Left renal cortex interstitium (tissue), 4 donors: ENCODE measurements around the gene TRMT61A. TPM values are rescaled to one million over a fixed set of nuclear protein-coding genes. Genes with fewer than 3 reads are reported as not detected.

Source experiments
- DNase-seq, 4 donors: peaks; one replicate each; pipeline ENCODE4 v3.0.0-alpha.2; 2013; ENCODE audit warnings: low read depth in 4 of 4, low spot score in 2 of 4, missing footprints in 1 of 4
- polyA plus RNA-seq, 4 donors: library from polyadenylated mRNA; unstranded; fragments of 120-200 nt; gene quantifications; one replicate each; pipeline ENCODE4 v1.2.1, GENCODE V29; 2013; ENCODE audit not compliant: insufficient read length in 4 of 4

Gene TRMT61A
- polyA plus RNA-seq, result 1 to 10 TPM; 6.0 to 9.8 (median 8.8) TPM

DNA sequence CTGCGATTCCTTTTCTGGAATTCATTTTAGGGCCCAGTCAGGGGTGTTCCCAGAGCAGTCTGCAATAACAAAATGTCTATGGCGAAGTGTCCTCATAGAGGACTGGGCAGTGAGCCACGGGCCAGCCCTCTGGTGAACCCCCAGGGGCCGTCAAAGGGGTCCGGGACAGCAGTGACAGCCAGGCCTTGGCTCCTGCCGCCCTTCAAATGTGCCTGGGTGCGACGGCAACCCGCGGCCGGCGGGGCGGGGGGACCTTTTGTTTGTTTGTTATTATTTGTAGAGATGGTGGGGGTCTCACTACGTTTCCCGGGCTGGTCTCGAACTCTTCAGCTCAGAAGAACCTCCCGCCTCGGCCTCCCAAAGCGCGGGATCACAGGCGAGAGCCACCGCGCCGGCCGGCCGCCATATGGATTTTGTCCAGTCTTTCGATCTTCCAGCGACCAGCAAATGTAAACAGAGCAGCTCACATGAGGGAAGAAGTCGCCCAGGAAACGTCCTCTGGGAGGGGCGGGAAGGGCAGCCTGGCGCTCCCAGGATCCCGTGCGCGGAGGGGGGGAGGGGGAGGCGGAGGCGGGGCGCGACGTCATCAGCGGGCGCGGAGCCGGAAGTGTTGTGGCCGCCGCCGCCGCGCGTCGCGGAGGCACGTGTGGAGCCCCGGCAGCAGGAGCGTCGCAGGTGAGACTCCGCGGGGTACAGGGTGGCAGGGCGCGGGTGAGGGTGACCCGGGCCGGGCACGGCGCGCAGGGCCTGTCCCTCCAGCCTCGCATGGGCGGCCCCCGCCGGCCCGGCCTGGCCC, at the start of gene TRMT61A:
Gene TRMT61A (plus strand): TSS at position 610 of the 796 bp plus-strand sequence. CDS start 783 bp downstream, outside the sequence.
- peak in 2 of 4 donors; percentile 72 to 79 for DNase-seq

DNA sequence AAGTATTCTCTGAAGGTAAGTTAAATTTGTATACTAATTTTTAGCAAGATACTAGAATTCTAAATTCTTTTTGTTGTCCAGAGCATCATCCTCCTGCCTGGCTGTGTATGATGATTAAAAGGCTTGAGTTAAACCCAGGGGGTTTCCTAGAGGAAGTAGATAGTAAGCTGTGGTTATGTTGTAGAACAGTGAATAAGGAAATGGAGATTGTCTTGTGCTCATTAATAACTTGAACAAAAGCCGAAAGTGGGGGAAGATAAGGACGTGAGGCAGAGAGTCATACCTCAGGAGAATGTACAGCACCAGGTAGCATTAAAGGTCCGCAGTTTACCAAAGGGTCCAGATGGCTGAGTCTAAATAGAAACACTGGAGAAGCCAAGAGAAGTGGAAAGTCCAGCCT, 48.4 kb upstream of the TRMT61A start:
- no peak for DNase-seq

DNA sequence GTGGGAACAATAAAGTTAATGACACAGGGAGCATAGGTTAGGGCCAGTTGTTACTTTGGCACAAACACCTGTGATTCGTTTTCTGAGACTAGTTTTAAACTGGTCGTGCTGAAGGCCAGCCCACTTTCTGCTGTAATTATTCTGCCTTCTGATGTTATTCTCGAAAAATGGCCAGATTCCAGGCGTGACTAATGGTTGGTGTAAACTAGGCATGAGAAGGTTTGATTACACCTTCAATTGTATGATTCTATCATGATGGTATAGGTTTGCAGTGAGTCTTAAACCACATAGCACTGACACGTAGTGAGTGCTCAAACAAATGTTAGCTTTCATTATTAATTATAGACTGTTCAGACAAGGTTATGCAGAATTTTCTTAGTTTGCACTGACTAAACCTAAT, 45.4 kb upstream of the TRMT61A start:
- DNase-seq, result peak in 1 of 4 donors; percentile 16

DNA sequence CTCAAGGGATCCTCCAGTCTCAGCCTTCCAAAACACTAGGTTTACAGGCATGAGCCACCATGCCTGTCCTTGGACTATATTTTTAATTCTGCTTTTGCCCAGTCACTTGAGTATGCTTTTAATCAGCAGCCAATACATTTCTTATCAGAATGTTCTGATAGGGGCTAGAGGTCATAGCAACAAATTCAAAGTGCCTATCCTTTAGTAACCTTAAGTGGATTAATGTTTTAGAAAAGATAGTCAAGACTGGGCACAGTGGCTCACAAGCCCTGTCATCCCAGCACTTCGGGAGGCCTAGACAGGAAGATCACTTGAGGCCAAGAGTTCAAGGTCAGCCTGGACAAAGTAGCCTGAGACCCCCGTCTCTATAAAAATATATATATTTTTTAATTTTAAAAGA, 43.5 kb upstream of the TRMT61A start:
- no peak for DNase-seq

DNA sequence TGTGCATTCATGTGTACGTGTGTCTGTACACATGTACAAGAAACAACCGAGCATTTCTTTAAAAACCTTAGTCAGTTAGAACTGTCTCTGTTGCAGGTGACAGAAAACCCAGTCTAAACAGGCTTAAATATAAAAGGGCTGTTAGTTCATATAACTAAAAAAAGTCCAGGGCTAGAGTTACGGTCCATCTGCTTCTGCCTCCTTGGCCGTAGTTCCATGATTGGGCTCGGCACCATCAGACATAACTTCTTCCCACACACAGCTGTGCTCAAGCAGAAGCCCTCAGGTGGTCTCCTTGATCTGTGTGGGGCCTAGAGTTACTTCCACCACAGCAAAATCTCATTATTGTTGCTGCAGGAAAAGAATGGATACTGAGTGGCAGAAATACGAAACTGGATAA, 40.9 kb upstream of the TRMT61A start:
- DNase-seq, result no peak

DNA sequence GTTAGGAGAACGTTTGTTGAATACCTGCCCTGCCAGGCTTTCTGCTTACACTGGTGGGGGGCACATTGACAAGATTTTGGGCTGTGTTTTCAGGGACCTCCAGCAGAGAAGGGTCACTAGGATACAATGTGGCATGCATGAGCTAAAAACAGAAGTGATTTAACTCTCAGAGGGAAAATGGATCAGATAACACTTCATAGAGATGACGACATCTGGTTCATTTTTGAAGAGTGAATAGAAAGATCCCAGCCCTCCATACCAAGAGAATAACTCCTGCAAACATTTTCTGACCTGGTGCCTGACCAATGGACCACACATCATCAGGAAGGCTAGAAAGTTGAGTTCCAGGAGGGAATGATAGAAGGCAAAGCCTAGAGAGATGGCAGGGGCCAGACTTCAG, 40.0 kb upstream of the TRMT61A start:
- no peak for DNase-seq

DNA sequence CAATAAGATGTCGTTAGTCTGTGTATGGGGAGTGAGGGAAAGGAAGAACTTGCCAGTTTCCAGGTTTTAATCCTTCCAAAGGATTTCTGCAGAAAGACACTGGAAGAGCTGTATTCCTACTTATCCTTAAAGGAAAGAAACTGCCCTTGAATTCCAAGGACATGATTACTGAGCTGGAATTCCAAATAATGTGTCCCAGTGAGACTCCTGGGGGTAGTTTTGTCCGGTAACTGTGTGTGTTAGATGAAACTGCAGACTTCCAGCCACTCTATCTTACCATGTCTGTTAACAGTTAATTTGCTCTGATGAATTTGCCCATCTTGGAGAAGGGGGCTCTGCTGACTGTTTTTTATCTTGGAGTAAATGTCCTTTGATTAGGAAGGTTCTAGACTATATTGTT, 39.4 kb upstream of the TRMT61A start:
- no peak for DNase-seq

DNA sequence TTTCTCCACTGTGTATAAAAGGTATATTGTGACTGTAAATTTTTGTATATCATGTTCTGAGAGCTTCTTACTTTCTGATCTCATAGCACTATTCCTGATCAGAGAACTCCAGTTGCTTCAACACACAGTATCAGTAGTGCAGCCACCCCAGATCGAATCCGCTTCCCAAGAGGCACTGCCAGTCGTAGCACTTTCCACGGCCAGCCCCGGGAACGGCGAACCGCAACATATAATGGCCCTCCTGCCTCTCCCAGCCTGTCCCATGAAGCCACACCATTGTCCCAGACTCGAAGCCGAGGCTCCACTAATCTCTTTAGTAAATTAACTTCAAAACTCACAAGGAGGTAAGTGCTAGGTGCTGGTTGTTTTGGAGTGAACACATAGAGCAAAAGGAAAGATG, 37.3 kb upstream of the TRMT61A start:
- no peak for DNase-seq

DNA sequence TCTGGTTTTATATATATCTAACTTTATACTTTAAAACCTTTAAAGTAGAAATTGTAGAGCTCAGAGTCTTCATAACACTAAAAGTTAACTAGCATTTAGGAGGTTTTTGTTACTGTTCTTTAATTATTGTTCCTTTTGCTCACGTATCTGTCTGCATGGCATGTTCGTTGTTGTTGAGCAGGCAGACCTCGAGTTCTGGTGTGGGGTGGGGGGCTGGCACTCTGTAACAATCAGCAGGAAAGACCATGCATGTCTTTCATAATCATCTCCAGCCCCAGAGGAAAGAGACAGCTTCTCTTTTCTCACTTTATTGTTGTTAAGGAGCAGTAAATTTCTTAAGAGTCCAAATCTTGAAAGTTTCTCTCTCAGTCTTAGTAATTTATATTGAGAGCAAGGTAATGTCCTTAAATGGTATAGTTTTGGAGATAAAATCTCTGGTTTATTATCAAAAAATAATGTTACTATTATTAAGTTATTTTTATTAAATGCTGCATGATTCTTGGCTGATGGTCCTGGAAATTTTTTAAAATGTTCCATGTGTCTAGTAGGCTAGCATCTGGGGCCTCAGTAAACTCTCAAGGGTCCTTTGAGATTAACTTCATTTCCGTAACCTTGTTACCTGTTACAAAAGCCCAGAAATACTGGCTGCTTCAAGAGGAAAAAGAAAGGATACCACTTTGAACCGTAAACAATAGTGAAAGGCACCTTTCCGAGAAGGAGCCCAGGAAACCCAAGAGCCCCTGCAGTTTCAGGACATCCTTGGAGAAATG, 36.7 kb upstream of the TRMT61A start:
- no peak for DNase-seq

DNA sequence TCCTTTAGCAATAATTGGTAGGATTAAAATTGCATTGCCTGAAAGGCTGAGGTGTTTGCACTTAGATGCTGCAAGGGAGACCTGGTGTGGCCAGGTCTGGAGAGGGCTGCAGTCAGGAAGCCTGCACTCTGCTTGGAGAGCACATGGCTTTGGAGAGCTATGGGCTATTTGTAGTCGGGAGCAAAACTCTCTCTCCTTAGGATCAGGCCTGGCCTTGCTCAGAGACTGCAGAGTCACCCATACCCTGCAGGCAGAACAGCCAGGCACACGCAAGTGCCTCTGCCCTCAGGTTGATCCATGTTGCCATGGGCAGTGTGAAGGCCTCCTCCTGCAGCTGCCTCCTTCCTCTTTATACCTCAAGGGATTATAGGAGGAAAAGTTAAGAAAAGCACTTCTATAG, 33.1 kb upstream of the TRMT61A start:
- DNase-seq, result no peak

DNA sequence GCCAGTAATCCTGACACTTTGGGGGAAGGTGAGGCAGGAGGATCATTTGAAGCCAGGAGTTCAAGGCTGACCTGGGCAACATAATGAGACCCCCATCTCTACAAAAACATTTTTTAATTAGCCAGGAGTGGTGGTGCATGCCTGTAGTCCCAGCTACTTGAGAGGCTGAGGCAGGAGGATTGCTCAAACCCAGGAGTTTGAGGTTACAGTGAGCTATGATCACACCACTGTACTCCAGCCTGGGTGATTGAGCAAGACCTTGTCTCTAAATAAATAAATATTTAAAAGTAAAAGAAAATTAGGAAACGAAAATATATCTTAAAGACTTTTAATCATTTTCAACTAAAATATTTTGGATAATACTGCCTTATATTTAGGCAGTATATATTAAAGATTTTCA, 32.2 kb upstream of the TRMT61A start:
- no peak for DNase-seq

DNA sequence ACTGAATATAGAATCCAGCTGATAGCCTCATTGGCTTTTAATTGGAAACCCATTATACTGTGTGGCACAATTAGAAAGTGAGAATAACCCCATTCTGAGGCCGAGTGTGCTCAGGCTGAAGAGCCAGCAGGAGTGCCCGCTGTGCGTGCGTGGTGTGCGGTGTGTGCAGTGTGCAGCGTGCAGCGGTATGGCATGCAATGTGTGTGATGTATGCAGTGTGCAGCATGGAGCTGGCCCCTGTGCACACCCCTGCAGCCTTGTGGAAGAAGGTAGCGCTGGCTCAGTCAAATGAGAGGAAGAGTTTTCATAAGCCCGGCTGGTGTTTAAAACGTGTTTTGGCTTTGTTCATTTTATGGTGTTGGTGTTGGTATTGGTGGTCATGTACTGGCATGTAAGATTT, 29.3 kb upstream of the TRMT61A start:
- DNase-seq, result no peak

DNA sequence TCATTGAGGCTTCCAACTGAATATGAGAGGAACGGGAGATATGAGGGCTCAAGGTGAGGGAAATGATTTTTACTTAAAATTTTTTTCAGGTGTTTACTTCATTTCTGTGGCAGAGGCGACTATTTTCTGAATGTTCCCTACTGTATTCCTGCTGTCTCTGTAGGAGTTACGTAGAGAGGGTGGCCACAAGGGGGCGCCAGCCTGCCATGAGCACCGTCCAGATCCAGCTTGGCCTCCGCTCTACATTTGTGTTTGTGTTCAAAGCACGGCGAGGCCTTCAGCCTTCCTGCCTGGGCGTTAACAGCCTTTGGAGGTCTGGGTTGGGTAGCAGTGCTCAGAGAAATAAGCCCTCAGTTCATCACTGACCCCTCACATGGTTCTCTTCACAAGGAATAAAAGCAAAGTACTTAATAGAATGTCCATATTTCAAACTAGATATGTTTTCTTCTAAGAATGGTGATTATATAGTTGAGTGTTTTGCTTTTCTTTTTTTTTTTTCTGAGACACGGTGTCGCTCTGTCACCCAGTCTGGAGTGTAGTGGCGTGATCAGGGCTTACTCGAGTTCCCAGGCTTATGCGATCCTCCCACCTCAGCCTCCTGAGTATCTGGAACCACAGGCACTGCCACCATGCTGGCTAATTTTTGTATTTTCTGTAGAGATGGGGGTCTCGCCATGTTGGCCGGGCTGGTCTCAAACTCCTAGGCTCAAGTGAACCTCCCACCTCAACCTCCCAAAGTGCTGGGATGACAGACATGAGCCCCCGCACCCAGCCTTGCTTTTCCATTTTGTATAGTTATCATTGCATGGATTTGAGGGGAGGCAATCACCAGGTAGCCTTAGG, 28.6 kb upstream of the TRMT61A start:
- no peak for DNase-seq

DNA sequence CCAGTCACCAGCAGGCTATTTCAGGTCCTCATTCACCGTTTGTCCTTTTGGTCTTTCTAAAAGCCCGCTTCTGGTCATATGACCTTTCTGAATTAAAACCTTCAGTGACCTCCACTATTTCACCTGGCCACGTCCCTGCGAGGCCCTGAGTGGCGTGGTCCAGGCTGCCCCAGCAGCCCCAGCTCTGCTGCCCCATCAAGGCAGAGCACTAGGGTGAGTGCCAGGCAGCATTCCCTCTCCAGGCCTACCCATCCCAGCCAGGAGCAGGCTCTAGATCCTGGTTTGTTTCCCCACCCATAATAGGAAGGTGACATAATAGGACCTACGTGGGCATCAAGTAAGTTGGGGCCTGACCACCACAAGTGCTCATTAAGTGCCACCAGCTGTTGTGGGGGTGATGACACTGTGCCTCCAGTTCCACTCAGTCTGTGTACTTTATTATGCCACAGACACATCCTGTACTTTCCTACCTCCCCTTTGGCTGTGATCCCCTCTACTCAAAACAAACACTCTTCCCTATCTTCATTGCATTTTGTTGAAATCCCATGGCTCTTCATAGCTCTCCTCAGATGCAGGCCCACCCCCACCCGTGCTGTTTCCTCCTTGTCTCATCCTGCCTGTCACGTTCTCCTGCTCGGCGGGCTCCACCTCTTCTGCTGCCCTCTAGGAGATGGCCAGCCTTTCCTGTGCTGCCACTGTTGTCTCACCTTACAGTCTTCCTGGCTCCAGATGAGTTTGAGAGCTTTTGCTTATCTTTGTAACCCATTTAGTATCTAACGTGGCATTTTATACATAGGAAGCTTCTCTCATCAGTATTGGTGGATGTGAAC, 27.7 kb upstream of the TRMT61A start:
- DNase-seq, result no peak

DNA sequence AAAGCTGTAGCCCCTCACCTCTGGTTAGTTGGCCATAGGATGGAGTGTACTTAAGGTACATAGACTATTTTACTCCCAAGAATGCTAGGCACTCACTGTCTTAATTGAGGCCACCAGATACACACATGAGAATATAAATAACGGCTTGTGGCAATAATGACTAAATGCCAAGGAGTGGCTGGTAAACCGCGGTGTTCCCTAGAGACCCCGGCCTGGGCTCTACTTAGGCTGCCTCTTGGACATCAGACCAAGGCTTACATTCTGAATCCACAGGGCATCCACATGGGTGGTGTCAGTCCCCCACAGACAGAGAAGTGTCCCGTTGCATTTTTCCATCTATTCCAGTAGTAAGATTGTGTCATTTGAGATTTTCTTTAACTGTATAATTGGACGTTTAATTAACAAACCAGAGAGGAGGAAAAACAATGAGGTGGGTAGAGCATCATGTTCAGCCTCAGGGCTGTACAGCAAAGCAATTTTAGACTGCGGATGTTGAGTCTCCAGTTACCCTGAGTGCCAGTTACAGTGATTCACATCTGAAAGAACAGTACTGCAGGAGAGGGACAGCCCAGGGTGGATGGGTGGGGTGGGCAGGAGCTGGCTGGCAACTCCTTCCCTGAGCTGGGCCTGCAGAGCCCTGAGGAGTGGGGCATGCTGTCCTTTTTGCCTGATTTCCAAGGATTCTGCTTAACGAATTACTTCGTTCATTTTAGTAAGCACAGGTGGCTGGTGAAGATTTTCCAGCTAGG, 26.9 kb upstream of the TRMT61A start:
- DNase-seq, result no peak

DNA sequence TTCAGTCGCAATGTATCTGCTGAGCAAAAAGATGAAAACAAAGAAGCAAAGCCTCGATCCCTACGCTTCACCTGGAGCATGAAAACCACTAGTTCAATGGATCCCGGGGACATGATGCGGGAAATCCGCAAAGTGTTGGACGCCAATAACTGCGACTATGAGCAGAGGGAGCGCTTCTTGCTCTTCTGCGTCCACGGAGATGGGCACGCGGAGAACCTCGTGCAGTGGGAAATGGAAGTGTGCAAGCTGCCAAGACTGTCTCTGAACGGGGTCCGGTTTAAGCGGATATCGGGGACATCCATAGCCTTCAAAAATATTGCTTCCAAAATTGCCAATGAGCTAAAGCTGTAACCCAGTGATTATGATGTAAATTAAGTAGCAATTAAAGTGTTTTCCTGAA, 26.1 kb upstream of the TRMT61A start:
- DNase-seq, result no peak

DNA sequence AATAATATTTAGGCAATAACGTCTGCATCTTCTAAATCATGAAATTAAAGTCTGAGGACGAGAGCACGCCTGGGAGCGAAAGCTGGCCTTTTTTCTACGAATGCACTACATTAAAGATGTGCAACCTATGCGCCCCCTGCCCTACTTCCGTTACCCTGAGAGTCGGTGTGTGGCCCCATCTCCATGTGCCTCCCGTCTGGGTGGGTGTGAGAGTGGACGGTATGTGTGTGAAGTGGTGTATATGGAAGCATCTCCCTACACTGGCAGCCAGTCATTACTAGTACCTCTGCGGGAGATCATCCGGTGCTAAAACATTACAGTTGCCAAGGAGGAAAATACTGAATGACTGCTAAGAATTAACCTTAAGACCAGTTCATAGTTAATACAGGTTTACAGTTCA, 25.7 kb upstream of the TRMT61A start:
- DNase-seq, result no peak

DNA sequence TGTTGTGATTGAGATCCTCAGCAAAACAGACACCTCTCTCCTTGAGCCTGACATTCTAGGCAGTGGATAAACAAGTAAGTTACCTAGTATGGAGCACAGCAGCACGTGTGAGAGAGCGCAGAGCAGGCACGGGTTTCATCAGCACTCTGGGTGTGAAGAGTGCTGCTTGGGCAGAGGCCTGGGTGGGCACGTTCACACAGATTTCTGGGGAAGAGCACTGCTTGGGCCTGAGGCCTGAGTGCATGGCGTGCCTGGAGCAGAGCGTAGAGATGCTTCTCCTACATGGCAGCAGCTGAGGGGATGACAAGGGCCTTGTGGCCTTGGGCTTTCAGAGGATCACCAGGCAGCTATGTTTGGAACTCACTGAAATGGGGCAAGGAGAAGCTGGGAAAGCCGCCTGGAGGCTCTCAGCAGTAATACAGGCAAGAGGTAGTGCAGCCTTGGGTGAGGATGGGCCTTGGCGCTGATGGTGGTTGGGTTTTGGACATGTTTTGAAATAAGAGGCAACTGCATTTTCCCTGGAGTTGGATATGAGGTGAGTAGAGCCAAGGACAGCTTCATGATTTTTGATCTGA, 23.9 kb upstream of the TRMT61A start:
- DNase-seq, result no peak

DNA sequence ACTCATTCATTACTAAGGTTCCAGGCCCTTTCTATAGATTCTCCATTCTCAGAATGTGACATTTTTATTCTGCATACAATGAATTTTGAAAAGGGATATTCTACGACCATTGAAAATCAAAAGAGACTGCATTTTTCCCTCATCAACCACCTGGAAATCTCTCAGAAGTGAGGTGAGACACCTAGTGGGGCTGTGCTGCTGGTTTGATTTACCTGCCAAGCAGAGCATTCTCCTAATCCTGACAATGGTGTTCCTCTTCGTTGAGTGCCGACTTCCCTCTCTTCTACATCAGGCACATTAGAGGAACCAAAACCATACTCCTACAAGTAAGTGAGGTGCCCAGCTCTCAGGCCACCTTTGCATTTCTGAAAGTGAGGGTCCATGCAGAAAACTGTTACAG, 21.2 kb upstream of the TRMT61A start:
- DNase-seq, result no peak
